Left kidney (tissue), 2 donors: ENCODE results near the gene ZSWIM5. TPM values are rescaled to one million over a fixed set of nuclear protein-coding genes. Genes with fewer than 3 reads are reported as not detected.

ENCODE experiments used
- DNase-seq: peaks from one replicate; pipeline ENCODE4 v3.0.0-alpha.2; 2013
- polyA plus RNA-seq: library from polyadenylated mRNA; unstranded; fragments of 120-200 nt; gene quantifications from one replicate; pipeline ENCODE4 v1.2.1, GENCODE V29; 2013; ENCODE audit not compliant: insufficient read length

Gene ZSWIM5
- polyA plus RNA-seq, 1 donor, result 9.6 TPM

- DNase-seq, result no peak
Measured at GRCh38 chr1:45026446-45026845, 180.0 kb downstream of the ZSWIM5 start.

- no peak for DNase-seq
Measured at GRCh38 chr1:45023663-45024062, 182.7 kb downstream of the ZSWIM5 start.

GRCh38 chr1:45018599-45019230 is 187.7 kb downstream of the ZSWIM5 start:
- DNase-seq, result peak; percentile 45

GRCh38 chr1:45016767-45017166 is 189.6 kb downstream of the ZSWIM5 start:
- no peak for DNase-seq

- no peak for DNase-seq
Measured at GRCh38 chr1:45016090-45016697, 190.2 kb downstream of the ZSWIM5 start.

GRCh38 chr1:45015683-45016082 is 190.7 kb downstream of the ZSWIM5 start:
- no peak for DNase-seq

GRCh38 chr1:45014321-45015028 is 191.9 kb downstream of the ZSWIM5 start:
- DNase-seq, result peak; percentile 83

GRCh38 chr1:45013551-45014209 is 192.7 kb downstream of the ZSWIM5 start:
- no peak for DNase-seq

- DNase-seq, result peak; percentile 35
Measured at GRCh38 chr1:45012639-45013278, 193.6 kb downstream of the ZSWIM5 start.

- peak; percentile 94 for DNase-seq
Measured at GRCh38 chr1:45011837-45012638, 194.4 kb downstream of the ZSWIM5 start, which contains the start of gene UROD. UROD (plus strand) TSS chr1:45012254; CDS start chr1:45012266, 12 bp downstream.

- DNase-seq, result peak; percentile 72
Measured at GRCh38 chr1:45010855-45011811, 195.3 kb downstream of the ZSWIM5 start, which contains the start of gene HECTD3. HECTD3 (minus strand) TSS chr1:45011324; CDS start chr1:45011257, 67 bp downstream.

GRCh38 chr1:45009956-45010854 is 196.2 kb downstream of the ZSWIM5 start:
- no peak for DNase-seq

- no peak for DNase-seq
Measured at GRCh38 chr1:45009296-45009865, 197.0 kb downstream of the ZSWIM5 start.

- no peak for DNase-seq
Measured at GRCh38 chr1:45008516-45008915, 197.9 kb downstream of the ZSWIM5 start.

GRCh38 chr1:45008076-45008475 is 198.3 kb downstream of the ZSWIM5 start:
- DNase-seq, result no peak

GRCh38 chr1:45007311-45007710 is 199.1 kb downstream of the ZSWIM5 start:
- DNase-seq, result no peak

GRCh38 chr1:45005761-45006160 is 200.6 kb downstream of the ZSWIM5 start:
- no peak for DNase-seq

- no peak for DNase-seq
Measured at GRCh38 chr1:45004281-45004920, 202.0 kb downstream of the ZSWIM5 start.
